Coronary artery (tissue), 2 donors: ENCODE data around the gene SLC12A7.

Source experiments
- DNase-seq: peaks from one replicate; pipeline ENCODE4 v3.0.0-alpha.2; 2017; ENCODE audit warnings: low spot score
- H3K27ac ChIP-seq, 2 donors: fragments of 200-600 bp; sonication (generic); one replicate each; pipeline ENCODE4 v1.5.1; 2016 to 2019
- H3K4me3 ChIP-seq: fragments of 200-600 bp; sonication (generic); 2 replicates; pipeline ENCODE4 v1.5.1; 2016; ENCODE audit warnings: mild to moderate bottlenecking, moderate library complexity
- TF ChIP-seq, protein P1 (sequence below): fragments of 200-600 bp; sonication (generic); IDR thresholded peaks from one replicate; pipeline ENCODE4 v1.5.1; 2019; ENCODE audit warnings: antibody characterized with exemption

Gene SLC12A7

DNA sequence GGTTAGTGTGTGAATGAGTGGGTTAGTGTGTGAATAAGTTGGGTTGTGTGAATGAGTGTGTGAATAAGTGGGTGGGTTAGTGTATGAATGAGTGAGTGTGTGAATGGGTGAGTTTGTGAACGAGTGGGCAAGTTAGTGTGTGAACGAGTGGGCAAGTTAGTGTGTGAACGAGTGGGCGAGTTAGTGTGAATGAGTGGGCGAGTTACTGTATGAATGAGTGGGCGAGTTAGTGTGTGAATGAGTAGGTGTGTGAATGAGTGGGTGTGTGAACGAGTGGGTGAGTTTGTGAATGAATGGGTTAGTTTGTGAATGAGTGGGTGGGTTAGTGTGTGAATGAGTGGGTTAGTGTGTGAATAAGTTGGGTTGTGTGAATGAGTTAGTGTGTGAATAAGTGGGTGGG, 68.5 kb downstream of the SLC12A7 start:
- no peak for DNase-seq
- no peak overlapping the region for H3K27ac ChIP-seq
- TF ChIP-seq, protein P1, sequence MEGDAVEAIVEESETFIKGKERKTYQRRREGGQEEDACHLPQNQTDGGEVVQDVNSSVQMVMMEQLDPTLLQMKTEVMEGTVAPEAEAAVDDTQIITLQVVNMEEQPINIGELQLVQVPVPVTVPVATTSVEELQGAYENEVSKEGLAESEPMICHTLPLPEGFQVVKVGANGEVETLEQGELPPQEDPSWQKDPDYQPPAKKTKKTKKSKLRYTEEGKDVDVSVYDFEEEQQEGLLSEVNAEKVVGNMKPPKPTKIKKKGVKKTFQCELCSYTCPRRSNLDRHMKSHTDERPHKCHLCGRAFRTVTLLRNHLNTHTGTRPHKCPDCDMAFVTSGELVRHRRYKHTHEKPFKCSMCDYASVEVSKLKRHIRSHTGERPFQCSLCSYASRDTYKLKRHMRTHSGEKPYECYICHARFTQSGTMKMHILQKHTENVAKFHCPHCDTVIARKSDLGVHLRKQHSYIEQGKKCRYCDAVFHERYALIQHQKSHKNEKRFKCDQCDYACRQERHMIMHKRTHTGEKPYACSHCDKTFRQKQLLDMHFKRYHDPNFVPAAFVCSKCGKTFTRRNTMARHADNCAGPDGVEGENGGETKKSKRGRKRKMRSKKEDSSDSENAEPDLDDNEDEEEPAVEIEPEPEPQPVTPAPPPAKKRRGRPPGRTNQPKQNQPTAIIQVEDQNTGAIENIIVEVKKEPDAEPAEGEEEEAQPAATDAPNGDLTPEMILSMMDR = no peak
- H3K4me3 ChIP-seq = no peak overlapping the region

DNA sequence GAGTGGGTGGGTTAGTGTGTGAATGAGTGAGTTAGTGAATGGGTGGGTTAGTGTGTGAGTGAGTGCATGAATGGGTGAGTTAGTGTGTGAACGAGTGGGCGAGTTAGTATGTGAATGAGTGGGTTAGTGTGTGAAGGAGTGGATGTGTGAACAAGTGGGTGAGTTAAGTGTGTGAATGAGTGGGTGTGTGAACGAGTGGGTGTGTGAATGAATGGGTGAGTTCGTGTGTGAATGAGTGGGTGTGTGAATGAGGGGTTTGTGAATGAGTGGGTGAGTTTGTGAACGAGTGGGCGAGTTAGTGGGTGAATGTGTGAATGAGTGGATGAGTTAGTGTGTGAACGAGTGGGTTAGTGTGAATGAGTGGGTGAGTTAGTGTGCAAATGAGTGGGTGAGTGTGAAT, 69.2 kb downstream of the SLC12A7 start:
- TF ChIP-seq, protein P1 = no peak
- DNase-seq = no peak
- H3K4me3 ChIP-seq = no peak overlapping the region
- H3K27ac ChIP-seq = no peak overlapping the region

GRCh38 chr5:1041225-1042143, 70.4 kb downstream of the SLC12A7 start:
- TF ChIP-seq, protein P1 = no peak
- Histone ChIP-seq H3K4me3 (no peak overlapping the region), H3K27ac (no peak overlapping the region)
- DNase-seq = no peak

DNA sequence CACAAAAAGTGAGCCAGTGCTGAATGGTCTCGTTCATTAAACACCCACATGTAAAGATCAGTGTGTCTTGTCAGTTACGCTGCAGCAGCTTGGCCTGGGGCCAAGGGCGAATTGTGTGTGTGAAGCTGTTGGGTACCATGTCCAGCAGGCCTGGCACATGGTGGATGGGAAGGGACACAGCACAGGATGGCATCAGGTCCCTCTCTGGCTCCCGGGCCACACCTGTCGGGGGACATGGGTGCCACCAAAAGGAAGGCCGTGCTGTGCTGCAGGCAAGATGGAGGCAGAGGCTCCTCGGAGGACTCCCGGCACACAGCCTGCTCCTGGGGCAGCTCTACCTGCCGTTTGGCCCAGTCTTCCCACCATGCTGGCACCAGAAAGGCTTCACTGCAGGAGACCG, 71.3 kb downstream of the SLC12A7 start:
- no peak for DNase-seq
- TF ChIP-seq, protein P1 = no peak
- Histone ChIP-seq H3K27ac (no peak overlapping the region), H3K4me3 (no peak overlapping the region)

DNA sequence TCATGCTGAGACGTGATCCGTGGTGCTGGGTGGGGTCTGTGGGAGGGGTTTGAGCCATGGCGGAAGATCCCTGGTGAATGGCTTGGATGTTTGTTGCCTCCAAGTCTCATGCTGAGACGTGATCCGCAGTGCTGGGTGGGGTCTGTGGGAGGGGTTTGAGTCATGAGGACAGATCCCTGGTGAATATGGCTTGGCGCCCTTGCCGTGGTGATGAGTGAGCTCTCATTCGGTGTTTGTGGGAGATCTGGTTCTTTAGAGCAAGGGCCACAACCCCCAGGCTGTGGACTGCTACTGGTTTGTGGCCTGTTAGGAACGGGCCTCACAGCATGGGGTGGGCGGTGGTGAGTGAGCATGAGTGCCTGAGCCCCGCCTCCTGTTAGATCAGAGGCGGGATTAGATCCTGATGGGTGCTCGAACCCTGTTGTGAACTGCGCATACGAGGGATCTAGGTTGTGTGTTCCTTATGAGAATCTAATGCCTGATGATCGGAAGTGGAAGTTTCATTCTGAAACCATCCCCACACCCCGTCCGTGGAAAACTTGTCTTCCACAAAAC, 72.1 kb downstream of the SLC12A7 start:
- TF ChIP-seq, protein P1 = no peak
- H3K4me3 ChIP-seq = no peak overlapping the region
- H3K27ac ChIP-seq = no peak overlapping the region
- no peak for DNase-seq

DNA sequence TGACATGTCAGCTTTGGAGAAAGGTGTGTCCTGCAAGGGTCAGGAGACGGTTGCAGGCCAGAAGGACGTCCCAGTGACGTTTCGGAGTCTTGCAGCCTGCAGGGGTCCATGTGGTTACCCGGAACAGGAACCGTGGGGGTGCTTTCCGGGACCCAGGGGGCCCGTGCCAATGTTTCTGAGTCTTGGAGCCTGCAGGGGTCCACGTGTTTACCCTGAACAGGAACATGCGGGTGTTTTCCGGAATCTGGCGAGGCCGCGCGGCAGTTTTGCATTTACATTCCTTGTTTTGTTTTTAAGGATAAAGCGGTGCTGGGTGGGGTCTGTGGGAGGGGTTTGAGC, 72.7 kb downstream of the SLC12A7 start:
- TF ChIP-seq, protein P1 = no peak
- no peak overlapping the region for H3K27ac ChIP-seq

More for the DNA sequence above, 72.7 kb downstream of the SLC12A7 start:
- no peak for DNase-seq
- H3K4me3 ChIP-seq = no peak overlapping the region
